H1 (cell line): ENCODE data around the gene ACP4. TPM values are rescaled to one million over a fixed set of nuclear protein-coding genes. Genes with fewer than 3 reads are reported as not detected.

Experiments
- CTCF ChIA-PET: fragments of 300-600 bp; sonication (Branson Sonifier 250); formaldehyde crosslinking; loops from one replicate; lab custom pipeline; 2021; ENCODE audit not compliant: partially characterized antibody; lab: Charles Lee
- POLR2A ChIA-PET: fragments of 300-600 bp; sonication (Branson Sonifier 250); formaldehyde crosslinking; loops from one replicate; lab custom pipeline; 2021; ENCODE audit warnings: inconsistent platforms; ENCODE audit not compliant: partially characterized antibody; lab: Charles Lee
- DNase-seq, 2 experiments: peaks; one replicate each; pipeline versions ENCODE4 v3.0.0 to v3.0.0-alpha.2; 2010 to 2022; ENCODE audit warnings: low spot score in 2 of 2, low read depth in 1 of 2, mixed read lengths in 1 of 2
- FAIRE-seq: peaks from 2 replicates; lab custom pipeline; 2011; peaks lifted over from hg19 to GRCh38; lab: Jason Lieb, UNC
- H2AFZ ChIP-seq: 2 replicates; pipeline ENCODE4 v1.8.1; 2012; ENCODE audit warnings: low read length, inconsistent platforms
- H2AK5ac ChIP-seq: 2 replicates; pipeline ENCODE4 v1.6.1; 2013; ENCODE audit warnings: low read depth, low read length
- H2BK120ac ChIP-seq: replicated peaks from 2 replicates; pipeline ENCODE3; 2013; ENCODE audit warnings: low read depth, low read length, inconsistent platforms
- H2BK12ac ChIP-seq: 2 replicates; pipeline ENCODE4 v1.6.1; 2013; ENCODE audit warnings: low read depth, low read length
- H2BK15ac ChIP-seq: 2 replicates; pipeline ENCODE4 v1.6.1; 2013; ENCODE audit warnings: low read length
- H2BK20ac ChIP-seq: 2 replicates; pipeline ENCODE4 v1.6.1; 2013; ENCODE audit warnings: low read length
- H2BK5ac ChIP-seq: 2 replicates; pipeline ENCODE4 v1.6.1; 2013; ENCODE audit warnings: low read depth, low read length
- H3K14ac ChIP-seq: 2 replicates; pipeline ENCODE4 v1.6.1; 2013; ENCODE audit warnings: inconsistent platforms; ENCODE audit not compliant: insufficient read length
- H3K18ac ChIP-seq: 2 replicates; pipeline ENCODE4 v1.6.1; 2013; ENCODE audit warnings: low read length; ENCODE audit errors: extremely low read depth
- H3K23ac ChIP-seq: 2 replicates; pipeline ENCODE4 v1.6.1; 2013; ENCODE audit warnings: inconsistent platforms; ENCODE audit not compliant: insufficient read length
- H3K23me2 ChIP-seq: 2 replicates; pipeline ENCODE4 v1.6.1; 2013; ENCODE audit warnings: low read depth, low read length
- H3K27ac ChIP-seq: 2 replicates; pipeline ENCODE4 v1.6.1; 2011; ENCODE audit warnings: low read depth, low read length, inconsistent platforms
- H3K27me3 ChIP-seq, 4 experiments: replicated peaks in 1 of 4; 1 replicate in 1 of 4; 2 replicates in 3 of 4; pipeline versions ENCODE4 v1.6.1 to v1.8.1; 2011 to 2013; ENCODE audit warnings: low read length in 3 of 4, mild to moderate bottlenecking in 3 of 4, inconsistent platforms in 2 of 4, mixed read lengths in 2 of 4, moderate library complexity in 1 of 4; ENCODE audit not compliant: control insufficient read depth in 3 of 4, insufficient read depth in 3 of 4; ENCODE audit errors: extremely low read depth in 1 of 4
- H3K36me3 ChIP-seq, 4 experiments: 2 replicates each; pipeline versions ENCODE4 v1.6.1 to v1.8.1; 2011 to 2013; ENCODE audit warnings: mild to moderate bottlenecking in 4 of 4, low read length in 3 of 4, moderate library complexity in 2 of 4, control low read depth in 1 of 4, inconsistent platforms in 1 of 4; ENCODE audit not compliant: insufficient read depth in 4 of 4, control insufficient read depth in 2 of 4
- H3K4ac ChIP-seq: replicated peaks from 2 replicates; pipeline ENCODE3; 2013; ENCODE audit warnings: low read length, low read depth, mixed read lengths, inconsistent platforms; ENCODE audit not compliant: insufficient read length
- H3K4me1 ChIP-seq, 4 experiments: replicated peaks in 1 of 4; 1 replicate in 1 of 4; 2 replicates in 3 of 4; pipeline versions ENCODE4 v1.6.1 to v1.8.1; 2011 to 2013; ENCODE audit warnings: low read length in 3 of 4, inconsistent platforms in 2 of 4, mixed read lengths in 1 of 4; ENCODE audit not compliant: insufficient read depth in 4 of 4, control insufficient read depth in 3 of 4
- H3K4me2 ChIP-seq, 2 experiments: 2 replicates each; pipeline versions ENCODE4 v1.6.1 to v1.8.1; 2011 to 2013; ENCODE audit warnings: low read depth in 2 of 2, low read length in 2 of 2, control low read depth in 1 of 2, inconsistent platforms in 1 of 2, mild to moderate bottlenecking in 1 of 2; ENCODE audit not compliant: insufficient read depth in 1 of 2
- H3K4me3 ChIP-seq, 4 experiments: fragments of 200-600, 300-600 bp in 1 of 4; sonication (generic), shearing (Covaris generic), sonication (Bioruptor Twin) in 1 of 4; 2 replicates each; pipeline versions ENCODE4 v1.5.1 to v1.8.1; 2011 to 2016; ENCODE audit warnings: low read length in 4 of 4, low read depth in 3 of 4, control low read depth in 2 of 4, inconsistent platforms in 2 of 4, mild to moderate bottlenecking in 2 of 4, mixed read lengths in 1 of 4, moderate library complexity in 1 of 4; ENCODE audit not compliant: insufficient read depth in 2 of 4; ENCODE audit errors: extremely low read depth in 1 of 4
- H3K56ac ChIP-seq: replicated peaks from 2 replicates; pipeline ENCODE3; 2013; ENCODE audit warnings: low read depth, mild to moderate bottlenecking, mixed read lengths, low read length, inconsistent platforms; ENCODE audit not compliant: insufficient read length
- H3K79me1 ChIP-seq: 2 replicates; pipeline ENCODE4 v1.6.1; 2013; ENCODE audit warnings: low read depth, low read length, control low read depth
- H3K79me2 ChIP-seq, 2 experiments: 2 replicates each; pipeline versions ENCODE4 v1.6.1 to v1.8.1; 2012 to 2013; ENCODE audit warnings: low read length in 2 of 2, mild to moderate bottlenecking in 2 of 2, inconsistent platforms in 1 of 2; ENCODE audit not compliant: insufficient read depth in 2 of 2, control insufficient read depth in 1 of 2
- H3K9ac ChIP-seq, 4 experiments: replicated peaks in 1 of 4; 1 replicate in 1 of 4; 2 replicates in 3 of 4; pipeline versions ENCODE4 v1.6.1 to v1.8.1; 2011 to 2013; ENCODE audit warnings: low read depth in 3 of 4, low read length in 3 of 4, control low read depth in 2 of 4, mild to moderate bottlenecking in 2 of 4, moderate library complexity in 2 of 4, inconsistent platforms in 1 of 4; ENCODE audit errors: extremely low read depth in 1 of 4
- H3K9me3 ChIP-seq, 2 experiments: 2 replicates each; pipeline versions ENCODE4 v1.6.1 to v1.8.1; 2012 to 2013; ENCODE audit warnings: mild to moderate bottlenecking in 2 of 2, moderate library complexity in 2 of 2, control low read depth in 1 of 2, inconsistent platforms in 1 of 2, low read depth in 1 of 2, low read length in 1 of 2, mixed read lengths in 1 of 2; ENCODE audit not compliant: insufficient read depth in 2 of 2
- H4K20me1 ChIP-seq, 2 experiments: replicated peaks in 1 of 2; 2 replicates each; pipeline versions ENCODE3 to v1.8.1; 2011 to 2013; ENCODE audit warnings: inconsistent platforms in 2 of 2, low read length in 2 of 2, mild to moderate bottlenecking in 1 of 2; ENCODE audit not compliant: insufficient read depth in 2 of 2, control insufficient read depth in 1 of 2
- H4K5ac ChIP-seq: 2 replicates; pipeline ENCODE4 v1.6.1; 2013; ENCODE audit warnings: low read length, low read depth, mixed read lengths, inconsistent platforms; ENCODE audit not compliant: insufficient read length
- H4K8ac ChIP-seq: 2 replicates; pipeline ENCODE4 v1.8.0; 2013; ENCODE audit warnings: mild to moderate bottlenecking, moderate library complexity, low read length, inconsistent platforms; ENCODE audit not compliant: insufficient read depth; ENCODE audit errors: extremely low read depth
- H4K91ac ChIP-seq: replicated peaks from 2 replicates; pipeline ENCODE3; 2013; ENCODE audit warnings: low read length, mixed read lengths, inconsistent platforms; ENCODE audit not compliant: insufficient read length
- CHD1 ChIP-seq: IDR thresholded peaks from 2 replicates; pipeline ENCODE4 v1.6.1; 2012; ENCODE audit warnings: low read depth, low read length, improper control_type of control experiment
- CHD2 ChIP-seq: IDR thresholded peaks from 2 replicates; pipeline ENCODE4 v1.6.1; 2012; ENCODE audit warnings: low read length, improper control_type of control experiment
- EP300 ChIP-seq, 2 experiments: IDR thresholded peaks; 1 replicate in 1 of 2; 2 replicates in 1 of 2; pipeline ENCODE4 v1.6.1; 2011 to 2012; ENCODE audit warnings: low read depth in 2 of 2, low read length in 2 of 2, mild to moderate bottlenecking in 2 of 2, borderline replicate concordance in 1 of 2, inconsistent platforms in 1 of 2, moderate library complexity in 1 of 2
- HDAC2 ChIP-seq, 2 experiments: fragments of 300-600 bp in 1 of 2; sonication (generic) in 1 of 2; IDR thresholded peaks; 2 replicates each; pipeline ENCODE4 v1.6.1; 2011 to 2012; ENCODE audit warnings: low read depth in 2 of 2, low read length in 2 of 2, mild to moderate bottlenecking in 2 of 2, moderate library complexity in 2 of 2, borderline replicate concordance in 1 of 2, inconsistent platforms in 1 of 2
- POLR2A ChIP-seq, 2 experiments: IDR thresholded peaks; 1 replicate in 1 of 2; 2 replicates in 1 of 2; pipeline ENCODE4 v1.6.1; 2011; ENCODE audit warnings: low read depth in 2 of 2, low read length in 2 of 2, mild to moderate bottlenecking in 2 of 2; ENCODE audit errors: control extremely low read depth in 1 of 2
- RFX5 ChIP-seq: IDR thresholded peaks from 2 replicates; pipeline ENCODE4 v1.6.1; 2011; ENCODE audit warnings: low read depth, low read length, improper control_type of control experiment, borderline replicate concordance
- WGBS, 2 experiments: shearing (Covaris generic) in 1 of 2; methylation state at CpG; one replicate each; pipeline versions ENCODE4 v1.1.6 to v1.1.7; 2013 to 2015; ENCODE audit warnings: low lambda C conversion rate in 2 of 2, mixed read lengths in 2 of 2, inconsistent platforms in 1 of 2, low coverage in 1 of 2, missing lambda C conversion rate in 1 of 2; ENCODE audit not compliant: insufficient replicate concordance in 2 of 2, insufficient coverage in 1 of 2, insufficient read length in 1 of 2; ENCODE audit errors: extremely low coverage in 1 of 2, missing lambda C conversion rate in 1 of 2; 5-methylcytosine and 5-hydroxymethylcytosine counted together
- polyA plus RNA-seq, 7 experiments: library from polyadenylated mRNA; depleted of rRNA in 3 of 7; stranded (reverse) in 5 of 7; unstranded in 2 of 7; fragments of >200 nt in 5 of 7; fragments of 200-250 nt in 2 of 7; gene quantifications; 1 replicate in 5 of 7; 2 replicates in 1 of 7; 4 replicates in 1 of 7; pipeline versions ENCODE4 v1.2.1 to v1.2.3, GENCODE V29; 2011 to 2013; ENCODE audit warnings: missing spikeins in 2 of 7, mixed read lengths in 2 of 7
- total RNA-seq: library from RNA; stranded (reverse); fragmentation: NEBNext Ultra II Directional; extraction: Animal tissue kit (Norgen Biotek cat#: 25700); gene quantifications from 2 replicates; pipeline ENCODE4 v1.2.1, GENCODE V29; 2021

Gene ACP4
- total and polyA plus RNA-seq, 2 of the 8 experiments (the other 6 are each of a cell fraction or from before 2014, with no cell fraction given), result not detected

DNA sequence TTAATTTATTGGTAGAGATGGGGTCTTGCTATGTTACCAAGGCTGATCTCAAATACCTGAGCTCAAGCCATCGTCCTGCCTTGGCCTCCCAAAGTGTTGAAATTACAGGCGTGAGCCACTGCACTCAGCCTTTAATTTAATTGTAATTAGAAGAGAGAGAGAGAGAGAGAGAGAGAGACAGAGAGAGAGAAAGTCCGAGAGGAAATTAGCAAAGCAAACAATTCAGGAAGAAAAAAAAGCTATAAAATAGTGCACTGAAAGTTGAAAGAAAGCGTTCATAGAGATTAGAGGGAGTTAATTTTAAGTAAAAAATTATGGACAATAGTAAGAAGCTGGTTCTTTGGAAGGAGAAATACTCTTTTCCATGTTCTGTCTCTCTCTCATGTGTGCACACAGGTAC, 13.0 kb upstream of the ACP4 start:
- Histone ChIP-seq H3K14ac (no peak overlapping the region), H3K79me2 (no peaks in the 10 kb centered on the region), H3K27ac (no peak overlapping the region), H3K4me2 (peak overlapping the region; percentile 61 to 62; a peak in 2 of 4 replicates), H3K9ac (no peak overlapping the region), H2BK5ac (no peak overlapping the region), H3K4ac (no peak overlapping the region), H3K9me3 (no peaks in the 10 kb centered on the region; a peak in 1 of 4 replicates), H2AK5ac (no peak overlapping the region), H3K23ac (no peak overlapping the region), H2BK120ac (no peak overlapping the region), H4K91ac (no peak overlapping the region), H2AFZ (no peak overlapping the region), H2BK20ac (no peak overlapping the region), H4K5ac (no peak overlapping the region), H3K27me3 (peaks cover 3 to 53% (median 33%) of the 10 kb centered on the region in 4 experiments), H2BK15ac (no peak overlapping the region), H3K56ac (no peak overlapping the region), H4K20me1 (peaks cover 0 to 2% of the 10 kb centered on the region in 2 experiments), H3K79me1 (no peaks in the 10 kb centered on the region), H3K23me2 (peaks cover 4% of the 10 kb centered on the region; the same call in 1 of the 2 replicates), H2BK12ac (no peak overlapping the region), H4K8ac (no peak overlapping the region), H3K36me3 (no peaks in the 10 kb centered on the region), H3K4me3 (peak overlapping the region in 1 of 4 experiments; percentile 47; a peak in 1 of 8 replicates), H3K18ac (no peak overlapping the region), H3K4me1 (peaks cover 2 to 7% (median 4%) of the 10 kb centered on the region in 4 experiments; a peak in 5 of 7 replicates)
- FAIRE-seq, result no peak
- no peak for DNase-seq
- WGBS, 2 experiments, result 65 to 100% methylated on average over 1 to 4 of the region's 4 CpGs
- CTCF ChIA-PET, result interaction anchor here (0.6 to 10.2 kb wide), 9 partner anchors 55 to 291 kb away, joined by 3 to 170 read pairs (median 5); partner anchors contain the start of genes CLEC11A and SHANK1
- TF ChIP-seq POLR2A (IDR thresholded peaks at IDR 0.05; ENCODE audit: control extremely low read depth in 1 of 2, low read depth in 2 of 2, low read length in 2 of 2) (no peak), EP300 (IDR thresholded peaks at IDR 0.05; ENCODE audit: borderline replicate concordance in 1 of 2, low read depth in 2 of 2, low read length in 2 of 2) (no peak), HDAC2 (IDR thresholded peaks at IDR 0.05; ENCODE audit: borderline replicate concordance in 1 of 2, low read depth in 2 of 2, low read length in 2 of 2) (no peak), CHD1 (no peak), RFX5 (no peak), CHD2 (no peak)
- POLR2A ChIA-PET, result interaction anchor here (0.9 to 9.7 kb wide), 2 partner anchors 17 to 112 kb away, joined by 3 to 110 read pairs; partner anchors contain the start of gene ACP4
